CD14-positive monocyte (primary cell): ENCODE measurements around the gene BOD1L2. TPM values are rescaled to one million over a fixed set of nuclear protein-coding genes. Genes with fewer than 3 reads are reported as not detected.
A peak's percentile ranks its signal among the peaks of the same experiment; 100 is the strongest.

Source experiments
- DNase-seq, 3 donors: peaks; one replicate each; pipeline ENCODE4 v3.0.0-alpha.2; 2011 to 2022
- H2AFZ ChIP-seq: 2 replicates; pipeline ENCODE4 v1.6.0; 2012; ENCODE audit warnings: mild to moderate bottlenecking, low read depth, low read length, inconsistent platforms; ENCODE audit not compliant: insufficient read depth, poor library complexity, severe bottlenecking
- H3K27ac ChIP-seq, 2 donors: 1 replicate in 1 of 2; 2 replicates in 1 of 2; pipeline ENCODE4 v1.5.1; 2012 to 2013; ENCODE audit warnings: low read length in 2 of 2, control low read depth in 1 of 2, inconsistent platforms in 1 of 2, low read depth in 1 of 2, mild to moderate bottlenecking in 1 of 2
- H3K27me3 ChIP-seq, 2 donors: one replicate each; pipeline versions ENCODE4 v1.6.0 to v1.6.1; 2011 to 2013; ENCODE audit warnings: low read length in 2 of 2; ENCODE audit not compliant: control insufficient read depth in 2 of 2, insufficient read depth in 2 of 2
- H3K36me3 ChIP-seq, 2 donors: replicated peaks in 1 of 2; 1 replicate in 1 of 2; 2 replicates in 1 of 2; pipeline versions ENCODE4 v1.5.1 to v1.6.1; 2012 to 2013; ENCODE audit warnings: low read length in 2 of 2, control low read depth in 1 of 2, inconsistent platforms in 1 of 2, mild to moderate bottlenecking in 1 of 2; ENCODE audit not compliant: insufficient read depth in 2 of 2, control insufficient read depth in 1 of 2
- H3K4me1 ChIP-seq, 2 donors: 1 replicate in 1 of 2; 2 replicates in 1 of 2; pipeline versions ENCODE4 v1.5.1 to v1.6.1; 2012 to 2013; ENCODE audit warnings: low read length in 2 of 2, control low read depth in 1 of 2, inconsistent platforms in 1 of 2, mild to moderate bottlenecking in 1 of 2, moderate library complexity in 1 of 2; ENCODE audit not compliant: insufficient read depth in 2 of 2, control insufficient read depth in 1 of 2
- H3K4me2 ChIP-seq: replicated peaks from 2 replicates; pipeline ENCODE3; 2012; ENCODE audit warnings: low read length, moderate library complexity, mild to moderate bottlenecking; ENCODE audit not compliant: poor library complexity, severe bottlenecking; ENCODE audit errors: extremely low read depth
- H3K4me3 ChIP-seq, 3 experiments: fragments of 200-600 bp in 1 of 3; sonication (generic) in 1 of 3; replicated peaks in 1 of 3; 1 replicate in 2 of 3; 2 replicates in 1 of 3; pipeline ENCODE4 v1.5.1; 2011 to 2013; ENCODE audit warnings: low read length in 3 of 3, mild to moderate bottlenecking in 3 of 3, control low read depth in 2 of 3, low read depth in 2 of 3, inconsistent platforms in 1 of 3, moderate library complexity in 1 of 3
- H3K79me2 ChIP-seq: 2 replicates; pipeline ENCODE4 v1.6.0; 2012; ENCODE audit warnings: mild to moderate bottlenecking, control low read depth, inconsistent platforms, low read length, moderate library complexity; ENCODE audit not compliant: insufficient read depth
- H3K9ac ChIP-seq: 2 replicates; pipeline ENCODE4 v1.6.0; 2017; ENCODE audit warnings: low read length, mild to moderate bottlenecking; ENCODE audit not compliant: insufficient read depth, poor library complexity, severe bottlenecking
- H3K9me3 ChIP-seq, 2 donors: replicated peaks in 1 of 2; 1 replicate in 1 of 2; 2 replicates in 1 of 2; pipeline versions ENCODE4 v1.5.1 to v1.6.1; 2012 to 2013; ENCODE audit warnings: low read length in 2 of 2, control low read depth in 1 of 2; ENCODE audit not compliant: control insufficient read depth in 1 of 2, insufficient read depth in 1 of 2
- H4K20me1 ChIP-seq: 2 replicates; pipeline ENCODE4 v1.6.0; 2012; ENCODE audit warnings: mild to moderate bottlenecking, low read length, control low read depth, moderate library complexity; ENCODE audit not compliant: insufficient read depth
- H3K27ac Mint-ChIP-seq, 7 donors: one replicate each; pipeline ENCODE4 v1.8.0; 2020; ENCODE audit warnings: mild to moderate bottlenecking in 7 of 7, mixed read lengths in 7 of 7, moderate library complexity in 6 of 7, inconsistent platforms in 2 of 7
- H3K27me3 Mint-ChIP-seq, 3 donors: one replicate each; pipeline ENCODE4 v1.8.0; 2021 to 2022; ENCODE audit warnings: low read depth in 3 of 3, mild to moderate bottlenecking in 3 of 3, mixed read lengths in 3 of 3, moderate library complexity in 3 of 3, inconsistent platforms in 1 of 3
- H3K36me3 Mint-ChIP-seq, 2 donors: one replicate each; pipeline ENCODE4 v1.8.0; 2020; ENCODE audit warnings: mixed read lengths in 2 of 2, inconsistent platforms in 1 of 2, mild to moderate bottlenecking in 1 of 2
- H3K4me1 Mint-ChIP-seq: one replicate; pipeline ENCODE4 v1.8.0; 2020; ENCODE audit warnings: mild to moderate bottlenecking, mixed read lengths
- H3K4me3 Mint-ChIP-seq, 2 donors: one replicate each; pipeline ENCODE4 v1.8.0; 2020; ENCODE audit warnings: mild to moderate bottlenecking in 2 of 2, mixed read lengths in 2 of 2, moderate library complexity in 1 of 2
- H3K9me3 Mint-ChIP-seq, 7 donors: one replicate each; pipeline ENCODE4 v1.8.0; 2020 to 2022; ENCODE audit warnings: mixed read lengths in 7 of 7, mild to moderate bottlenecking in 6 of 7, moderate library complexity in 6 of 7, inconsistent platforms in 2 of 7
- WGBS: methylation state at CpG from one replicate; pipeline ENCODE4 v1.1.5; 2013; ENCODE audit warnings: missing lambda C conversion rate; ENCODE audit not compliant: insufficient coverage; 5-methylcytosine and 5-hydroxymethylcytosine counted together
- intact Hi-C, 2 donors: fragments of 100-400 bp; cut with micrococcal nuclease; formaldehyde crosslinking; loops; one replicate each; pipeline versions ENCODE4 v1.15.0 to v1.15.1; 2023
- polyA plus RNA-seq, 3 donors: library from polyadenylated mRNA; depleted of rRNA in 1 of 3; unstranded in 2 of 3; stranded (reverse) in 1 of 3; fragments of 300-500 nt in 2 of 3; fragments of >200 nt in 1 of 3; fragmentation: Illumina TruSeq in 2 of 3; gene quantifications; 1 replicate in 2 of 3; 2 replicates in 1 of 3; pipeline ENCODE4 v1.2.3, GENCODE V29; 2012 to 2021
- TF ChIP-seq, protein P1 (sequence below): fragments of 200-600 bp; IDR thresholded peaks from one replicate; pipeline ENCODE4 v1.8.0; 2022; ENCODE audit warnings: antibody characterized with exemption, mild to moderate bottlenecking

Gene BOD1L2
- polyA plus RNA-seq, 3 donors = not detected

DNA sequence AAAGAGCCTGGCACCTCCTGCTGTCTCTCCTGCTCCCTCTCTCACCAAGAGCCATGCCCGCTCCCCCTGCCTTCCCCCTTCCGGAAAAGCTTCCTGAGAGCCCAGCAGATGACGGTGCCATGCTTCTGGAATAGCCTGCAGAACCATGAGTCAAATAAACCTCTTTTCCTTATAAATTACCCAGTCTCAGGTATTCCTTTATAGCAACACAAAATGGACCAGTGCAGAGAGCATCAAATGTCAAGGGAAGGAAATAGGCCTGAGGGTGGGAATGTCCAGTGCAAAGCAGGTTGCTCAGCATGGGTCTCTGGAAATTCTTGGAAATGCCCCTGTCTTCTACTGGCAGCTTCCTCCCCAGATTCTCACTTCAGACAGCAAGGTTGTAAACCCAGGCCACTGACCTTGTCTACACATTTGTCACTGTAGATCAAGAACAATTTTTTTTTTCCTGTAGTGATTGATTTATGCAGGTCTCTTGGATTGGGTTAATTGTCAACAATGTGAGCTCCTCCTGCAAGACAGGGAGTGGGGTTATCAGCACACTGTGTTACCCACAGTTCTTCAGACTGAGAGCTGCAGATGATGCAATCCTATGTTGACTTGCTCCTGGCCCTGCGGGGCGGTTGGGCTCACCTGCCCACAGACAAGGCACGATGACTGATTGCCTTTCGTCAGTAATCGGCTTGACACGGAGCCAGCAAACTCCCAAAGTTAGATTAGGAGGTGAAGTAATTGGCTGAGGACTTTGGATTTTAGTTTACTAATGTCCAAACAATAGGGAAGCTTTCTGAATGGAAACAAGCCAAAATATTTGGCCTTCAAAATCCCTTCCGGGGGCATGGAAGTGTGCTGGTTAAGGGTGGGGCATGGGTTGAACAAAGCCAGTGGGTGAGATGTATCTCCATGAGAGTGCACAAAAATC, 5.4 kb upstream of the BOD1L2 start:
- no peak overlapping the region for H3K27ac Mint-ChIP-seq
- H3K4me3 Mint-ChIP-seq = peak overlapping the region in 1 of 2 donors; percentile 13
- Histone ChIP-seq H3K9me3 (no peaks in the 10 kb centered on the region), H3K9ac (no peak overlapping the region), H4K20me1 (no peaks in the 10 kb centered on the region), H3K36me3 (no peaks in the 10 kb centered on the region), H3K4me2 (no peak overlapping the region), H3K4me1 (no peaks in the 10 kb centered on the region), H3K79me2 (no peaks in the 10 kb centered on the region), H3K27me3 (peaks cover 2 to 12% of the 10 kb centered on the region in 2 donors), H2AFZ (no peak overlapping the region), H3K27ac (no peak overlapping the region), H3K4me3 (no peak overlapping the region)
- intact Hi-C loops = no loop called here
- H3K4me1 Mint-ChIP-seq = no peaks in the 10 kb centered on the region
- WGBS = 80% methylated on average over 7 of the region's 10 CpGs
- TF ChIP-seq, protein P1, sequence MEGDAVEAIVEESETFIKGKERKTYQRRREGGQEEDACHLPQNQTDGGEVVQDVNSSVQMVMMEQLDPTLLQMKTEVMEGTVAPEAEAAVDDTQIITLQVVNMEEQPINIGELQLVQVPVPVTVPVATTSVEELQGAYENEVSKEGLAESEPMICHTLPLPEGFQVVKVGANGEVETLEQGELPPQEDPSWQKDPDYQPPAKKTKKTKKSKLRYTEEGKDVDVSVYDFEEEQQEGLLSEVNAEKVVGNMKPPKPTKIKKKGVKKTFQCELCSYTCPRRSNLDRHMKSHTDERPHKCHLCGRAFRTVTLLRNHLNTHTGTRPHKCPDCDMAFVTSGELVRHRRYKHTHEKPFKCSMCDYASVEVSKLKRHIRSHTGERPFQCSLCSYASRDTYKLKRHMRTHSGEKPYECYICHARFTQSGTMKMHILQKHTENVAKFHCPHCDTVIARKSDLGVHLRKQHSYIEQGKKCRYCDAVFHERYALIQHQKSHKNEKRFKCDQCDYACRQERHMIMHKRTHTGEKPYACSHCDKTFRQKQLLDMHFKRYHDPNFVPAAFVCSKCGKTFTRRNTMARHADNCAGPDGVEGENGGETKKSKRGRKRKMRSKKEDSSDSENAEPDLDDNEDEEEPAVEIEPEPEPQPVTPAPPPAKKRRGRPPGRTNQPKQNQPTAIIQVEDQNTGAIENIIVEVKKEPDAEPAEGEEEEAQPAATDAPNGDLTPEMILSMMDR = no peak
- DNase-seq = no peak
- H3K27me3 Mint-ChIP-seq = peaks cover 12 to 23% (median 15%) of the 10 kb centered on the region in 3 donors
- peaks cover 0 to 8% (median 2%) of the 10 kb centered on the region in 7 donors for H3K9me3 Mint-ChIP-seq
- no peaks in the 10 kb centered on the region for H3K36me3 Mint-ChIP-seq

DNA sequence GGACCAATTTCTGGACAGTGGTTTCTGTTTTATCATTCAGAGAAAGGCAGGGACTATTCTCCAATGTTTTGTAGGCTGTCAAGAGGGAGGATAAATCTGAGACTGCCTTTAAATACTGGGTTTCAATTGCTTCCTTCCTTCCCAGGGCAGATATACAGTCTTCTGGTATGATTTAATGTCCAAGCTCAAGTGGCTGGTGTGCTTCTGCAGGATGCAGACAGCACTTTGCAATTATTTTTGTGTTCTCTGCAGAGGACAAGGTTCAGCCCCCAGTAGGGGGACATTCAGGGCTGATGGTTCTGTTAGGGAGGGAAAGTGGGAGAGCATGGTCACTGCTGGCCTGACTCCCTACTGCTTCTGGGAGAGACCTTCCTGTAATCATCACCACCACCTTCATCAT, 4.6 kb upstream of the BOD1L2 start:
- Histone ChIP-seq H3K4me1 (no peaks in the 10 kb centered on the region), H3K9me3 (no peaks in the 10 kb centered on the region), H3K36me3 (no peaks in the 10 kb centered on the region), H3K27ac (no peak overlapping the region), H3K9ac (no peak overlapping the region), H4K20me1 (no peaks in the 10 kb centered on the region), H3K79me2 (no peaks in the 10 kb centered on the region), H3K27me3 (peaks cover 2 to 17% of the 10 kb centered on the region in 2 donors), H3K4me3 (no peak overlapping the region), H3K4me2 (no peak overlapping the region), H2AFZ (no peak overlapping the region)
- intact Hi-C loops = no loop called here
- DNase-seq = no peak
- Mint-ChIP-seq H3K9me3 (peaks cover 0 to 10% (median 6%) of the 10 kb centered on the region in 7 donors), H3K27me3 (peaks cover 14 to 28% (median 15%) of the 10 kb centered on the region in 3 donors), H3K27ac (no peak overlapping the region), H3K36me3 (no peaks in the 10 kb centered on the region), H3K4me1 (no peaks in the 10 kb centered on the region), H3K4me3 (no peak overlapping the region)
- TF ChIP-seq, protein P1 = no peak
